ENCODE data around the gene CD4. TPM values are rescaled to one million over a fixed set of nuclear protein-coding genes. Genes with fewer than 3 reads are reported as not detected.
"Not testable (repeated sequence)": the region's sequence is repeated elsewhere in the genome, so short reads cannot be mapped to it uniquely, and the experiment has no call there.

The CD4 gene
- total RNA-seq (ENCODE audit: low replicate concordance) = 1.6 TPM in 1 of 2 replicates, not detected in the other

GRCh38 chr12:6788972-6789924, at the start of gene CD4:
Gene CD4, plus strand, starts transcription at chr12:6789528. Its CDS starts 10,611 bp downstream, at chr12:6800139.
- H3K4me3 ChIP-seq (ENCODE audit: low read depth, low read length) = no peak within 1 kb of the TSS
- no peak for DNase-seq (ENCODE audit: low read depth)
- TF ChIP-seq, protein P1, sequence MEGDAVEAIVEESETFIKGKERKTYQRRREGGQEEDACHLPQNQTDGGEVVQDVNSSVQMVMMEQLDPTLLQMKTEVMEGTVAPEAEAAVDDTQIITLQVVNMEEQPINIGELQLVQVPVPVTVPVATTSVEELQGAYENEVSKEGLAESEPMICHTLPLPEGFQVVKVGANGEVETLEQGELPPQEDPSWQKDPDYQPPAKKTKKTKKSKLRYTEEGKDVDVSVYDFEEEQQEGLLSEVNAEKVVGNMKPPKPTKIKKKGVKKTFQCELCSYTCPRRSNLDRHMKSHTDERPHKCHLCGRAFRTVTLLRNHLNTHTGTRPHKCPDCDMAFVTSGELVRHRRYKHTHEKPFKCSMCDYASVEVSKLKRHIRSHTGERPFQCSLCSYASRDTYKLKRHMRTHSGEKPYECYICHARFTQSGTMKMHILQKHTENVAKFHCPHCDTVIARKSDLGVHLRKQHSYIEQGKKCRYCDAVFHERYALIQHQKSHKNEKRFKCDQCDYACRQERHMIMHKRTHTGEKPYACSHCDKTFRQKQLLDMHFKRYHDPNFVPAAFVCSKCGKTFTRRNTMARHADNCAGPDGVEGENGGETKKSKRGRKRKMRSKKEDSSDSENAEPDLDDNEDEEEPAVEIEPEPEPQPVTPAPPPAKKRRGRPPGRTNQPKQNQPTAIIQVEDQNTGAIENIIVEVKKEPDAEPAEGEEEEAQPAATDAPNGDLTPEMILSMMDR (IDR thresholded peaks at IDR 0.05; ENCODE audit: insufficient read depth, low read length) = no peak

DNA sequence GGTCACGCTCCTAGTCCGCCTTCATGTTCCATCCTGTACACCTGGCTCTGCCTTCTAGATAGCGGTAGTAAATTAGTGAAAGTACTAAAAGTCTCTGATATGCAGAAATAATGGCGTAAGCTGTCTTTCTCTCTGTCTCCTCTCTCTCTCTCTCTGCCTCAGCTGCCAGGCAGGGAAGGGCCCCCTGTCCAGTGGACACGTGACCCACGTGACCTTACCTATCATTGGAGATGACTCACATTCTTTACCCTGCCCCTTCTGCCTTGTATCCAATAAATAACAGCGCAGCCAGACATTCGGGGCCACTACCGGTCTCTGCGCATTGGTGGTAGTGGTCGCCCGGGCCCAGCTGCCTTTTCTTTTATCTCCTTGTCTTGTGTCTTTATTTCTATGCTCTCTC, 47.2 kb upstream of the CD4 start:
- DNase-seq (ENCODE audit: low read depth); H3K4me3 ChIP-seq (ENCODE audit: low read depth, low read length): not testable (repeated sequence)

DNA sequence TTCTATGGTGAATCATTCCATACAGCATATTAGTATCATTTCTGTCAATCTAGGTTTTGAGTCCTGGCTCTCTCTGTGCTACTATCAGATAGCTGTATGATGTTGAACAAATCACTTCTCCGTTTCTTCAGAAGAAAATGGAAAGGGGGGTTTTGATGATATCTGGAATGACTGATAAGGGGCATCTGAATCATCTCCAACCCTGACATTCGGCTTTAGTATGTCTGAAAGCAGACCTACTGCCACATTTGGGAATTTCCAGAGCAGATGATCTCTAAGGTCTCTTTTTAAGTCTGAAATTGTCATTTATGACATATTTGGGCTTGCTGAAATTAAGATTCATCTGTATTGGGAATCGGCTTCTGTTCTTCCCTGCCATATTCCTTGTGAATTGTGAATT, 46.5 kb upstream of the CD4 start:
- TF ChIP-seq, protein P1 (IDR thresholded peaks at IDR 0.05; ENCODE audit: insufficient read depth, low read length) = no peak
- DNase-seq (ENCODE audit: low read depth) = no peak
- no peak overlapping the region for H3K4me3 ChIP-seq (ENCODE audit: low read depth, low read length)

DNA sequence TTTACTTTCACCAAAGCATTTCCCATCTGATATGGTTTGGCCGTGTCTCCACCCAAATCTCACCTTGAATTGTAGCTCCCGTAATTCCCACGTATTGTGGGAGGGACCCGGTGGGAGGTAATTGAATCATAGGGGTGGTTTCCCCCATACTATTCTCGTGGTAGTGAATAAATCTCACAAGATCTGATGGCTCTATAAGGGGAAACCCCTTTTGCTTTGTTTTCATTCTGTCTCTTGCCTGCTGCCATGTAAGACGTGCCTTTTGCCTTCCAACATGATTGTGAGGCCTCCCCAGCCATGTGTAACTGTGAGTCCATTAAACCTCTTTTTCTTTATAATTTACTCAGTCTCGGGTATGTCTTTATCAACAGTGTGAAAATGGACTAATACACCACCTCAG, 46.0 kb upstream of the CD4 start:
- H3K4me3 ChIP-seq (ENCODE audit: low read depth, low read length); DNase-seq (ENCODE audit: low read depth): not testable (repeated sequence)

DNA sequence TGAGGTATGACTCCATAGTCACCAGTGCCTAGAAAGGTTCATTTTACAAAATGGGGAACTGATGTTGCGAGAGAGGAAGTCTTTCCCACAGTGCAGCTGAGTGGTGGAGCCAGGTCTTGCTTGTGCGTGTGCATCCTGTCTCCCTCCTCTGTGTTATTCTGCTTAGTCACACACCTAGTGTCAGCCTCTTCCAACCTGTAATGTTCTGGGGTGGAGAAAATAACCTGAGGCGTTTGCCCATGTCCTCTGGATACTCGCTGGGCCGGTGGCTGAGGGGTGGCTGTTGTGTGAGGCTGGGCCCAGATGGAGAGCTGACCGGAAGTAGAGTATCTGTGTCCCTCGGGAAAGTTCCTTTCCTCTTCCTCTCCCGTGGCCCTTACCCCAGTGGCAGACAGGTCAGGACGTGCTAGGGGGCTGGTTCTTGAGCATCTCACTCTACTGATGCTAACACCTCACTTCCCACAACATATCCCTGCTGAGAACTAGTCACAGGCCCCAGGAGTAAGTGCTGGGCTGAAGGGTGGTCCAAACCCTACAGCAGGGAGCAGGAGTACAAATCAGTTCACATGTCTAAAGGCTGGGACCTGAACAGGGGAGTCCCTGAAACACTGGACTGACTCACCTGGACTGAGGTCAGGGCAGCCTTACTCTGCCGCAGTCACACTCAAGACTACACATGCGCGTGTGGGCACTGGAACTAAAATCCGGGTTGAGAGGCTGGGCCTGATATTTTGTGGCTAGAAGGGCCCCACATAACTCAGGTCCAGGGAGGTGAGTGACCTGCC, 43.4 kb upstream of the CD4 start:
- no peak overlapping the region for H3K4me3 ChIP-seq (ENCODE audit: low read depth, low read length)
- TF ChIP-seq, protein P1 (IDR thresholded peaks at IDR 0.05; ENCODE audit: insufficient read depth, low read length) = no peak
- DNase-seq (ENCODE audit: low read depth) = no peak

GRCh38 chr12:6747216-6747615, 42.1 kb upstream of the CD4 start:
- H3K4me3 ChIP-seq (ENCODE audit: low read depth, low read length) = no peak overlapping the region
- no peak for DNase-seq (ENCODE audit: low read depth)

GRCh38 chr12:6748761-6749160, 40.6 kb upstream of the CD4 start:
- DNase-seq (ENCODE audit: low read depth) = no peak
- TF ChIP-seq, protein P1 (IDR thresholded peaks at IDR 0.05; ENCODE audit: insufficient read depth, low read length) = no peak
- H3K4me3 ChIP-seq (ENCODE audit: low read depth, low read length) = no peak overlapping the region

More at GRCh38 chr12:6747216-6747615, 42.1 kb upstream of the CD4 start:
- TF ChIP-seq, protein P1 (IDR thresholded peaks at IDR 0.05; ENCODE audit: insufficient read depth, low read length) = no peak
